ENCODE data around the gene PCP2. TPM values are rescaled to one million over a fixed set of nuclear protein-coding genes. Genes with fewer than 3 reads are reported as not detected.

PCP2 gene
- total and polyA plus RNA-seq, 2 donors (not counting 1 experiment from before 2014, with no cell fraction given) = 6.5 to 9.3 TPM

DNA sequence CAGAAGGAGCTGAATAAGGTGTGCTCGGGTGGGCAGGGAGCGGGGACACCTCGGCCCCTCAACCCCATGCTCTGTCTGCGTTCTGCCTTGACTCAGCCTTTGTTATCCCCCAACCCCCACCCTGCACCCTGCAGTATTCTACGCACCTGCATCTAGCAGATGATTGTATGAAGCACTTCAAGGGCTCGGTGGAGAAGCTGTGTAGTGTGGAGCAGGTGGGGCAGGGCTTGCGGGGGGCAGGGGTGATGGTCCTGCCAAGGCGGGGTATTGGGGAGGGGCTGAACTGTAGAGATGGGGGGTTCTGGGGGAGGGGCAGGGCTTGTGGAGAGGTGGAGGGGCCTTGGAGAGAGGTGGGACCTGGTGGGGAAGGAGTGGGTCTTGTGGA is 9.5 kb upstream of the PCP2 start:
- no peaks in the 10 kb centered on the region for H3K27me3 Mint-ChIP-seq
- H3K27me3 ChIP-seq (replicated peaks in 1 of 4; ENCODE audit: control extremely low read depth in 1 of 4, control insufficient read depth in 3 of 4, insufficient read depth in 4 of 4, low read length in 3 of 4) = no peaks in the 10 kb centered on the region
- H3K27ac ChIP-seq (ENCODE audit: low read length in 2 of 2) = no peak overlapping the region
- no peak overlapping the region for H3K4me3 Mint-ChIP-seq
- H3K9me3 Mint-ChIP-seq (ENCODE audit: insufficient read depth) = no peaks in the 10 kb centered on the region
- H3K9ac ChIP-seq (ENCODE audit: low read length) = no peak overlapping the region
- TF ChIP-seq EZH2 (IDR thresholded peaks at IDR 0.05; ENCODE audit: borderline replicate concordance, insufficient read depth, low read depth, low read length, poor library complexity, severe bottlenecking) (no peak), CTCF (IDR thresholded peaks at IDR 0.05) (no peak)
- H4K20me1 ChIP-seq (ENCODE audit: control insufficient read depth, insufficient read depth, low read length, poor library complexity, severe bottlenecking) = peaks cover 40% of the 10 kb centered on the region
- peaks cover 0 to 7% (median 0%) of the 10 kb centered on the region in 3 donors for H3K9me3 ChIP-seq (ENCODE audit: control extremely low read depth in 1 of 3, control insufficient read depth in 2 of 3, insufficient read depth in 1 of 3, low read length in 2 of 3)
- 98% methylated on average over 6 of the region's 8 CpGs for WGBS (ENCODE audit: insufficient coverage)
- H3K4me1 ChIP-seq (ENCODE audit: control insufficient read depth in 2 of 2, insufficient read depth in 2 of 2, low read length in 2 of 2) = peaks cover under 1 to 1% of the 10 kb centered on the region in 2 donors
- ChIA-PET POLR2A (no interaction called here), CTCF (no interaction called here)
- no peak overlapping the region for H3K4me3 ChIP-seq (ENCODE audit: control extremely low read depth in 1 of 5, extremely low read depth in 1 of 5, insufficient read depth in 1 of 5, low read depth in 2 of 5, low read length in 4 of 5)
- ATAC-seq (ENCODE audit: low read depth) = no peak
- intact Hi-C loops (cut with micrococcal nuclease) = no loop called here
- DNase-seq = no peak
- no peak overlapping the region for H3K27ac Mint-ChIP-seq
- peaks cover 4 to 55% of the 10 kb centered on the region in 2 experiments for H3K36me3 ChIP-seq (replicated peaks in 1 of 2; ENCODE audit: control extremely low read depth in 1 of 2, control insufficient read depth in 1 of 2, extremely low read depth in 1 of 2, insufficient read depth in 2 of 2, low read length in 1 of 2)
- peaks cover 15% of the 10 kb centered on the region for H3K4me1 Mint-ChIP-seq
- no peak overlapping the region for H3K4me2 ChIP-seq (replicated peaks; ENCODE audit: low read depth, low read length, poor library complexity, severe bottlenecking)
- peaks cover 16% of the 10 kb centered on the region for H3K79me2 ChIP-seq (ENCODE audit: control insufficient read depth, insufficient read depth, low read length)
- H2AFZ ChIP-seq (ENCODE audit: insufficient read depth, low read depth, low read length, poor library complexity, severe bottlenecking) = no peak overlapping the region

- intact Hi-C loops (cut with micrococcal nuclease) = no loop called here
- Histone ChIP-seq H3K4me3 (ENCODE audit: control extremely low read depth in 1 of 5, extremely low read depth in 1 of 5, insufficient read depth in 1 of 5, low read depth in 2 of 5, low read length in 4 of 5) (no peak overlapping the region), H2AFZ (ENCODE audit: insufficient read depth, low read depth, low read length, poor library complexity, severe bottlenecking) (no peak overlapping the region), H3K27ac (ENCODE audit: low read length in 2 of 2) (no peak overlapping the region), H3K79me2 (ENCODE audit: control insufficient read depth, insufficient read depth, low read length) (peaks cover 21% of the 10 kb centered on the region), H3K27me3 (replicated peaks in 1 of 4; ENCODE audit: control extremely low read depth in 1 of 4, control insufficient read depth in 3 of 4, insufficient read depth in 4 of 4, low read length in 3 of 4) (no peaks in the 10 kb centered on the region), H3K9me3 (ENCODE audit: control extremely low read depth in 1 of 3, control insufficient read depth in 2 of 3, insufficient read depth in 1 of 3, low read length in 2 of 3) (peaks cover 0 to 7% (median 0%) of the 10 kb centered on the region in 3 donors), H3K9ac (ENCODE audit: low read length) (no peak overlapping the region), H3K36me3 (replicated peaks in 1 of 2; ENCODE audit: control extremely low read depth in 1 of 2, control insufficient read depth in 1 of 2, extremely low read depth in 1 of 2, insufficient read depth in 2 of 2, low read length in 1 of 2) (peaks cover 4 to 53% of the 10 kb centered on the region in 2 experiments), H4K20me1 (ENCODE audit: control insufficient read depth, insufficient read depth, low read length, poor library complexity, severe bottlenecking) (peaks cover 40% of the 10 kb centered on the region), H3K4me1 (ENCODE audit: control insufficient read depth in 2 of 2, insufficient read depth in 2 of 2, low read length in 2 of 2) (peaks cover 6 to 7% of the 10 kb centered on the region in 2 donors), H3K4me2 (replicated peaks; ENCODE audit: low read depth, low read length, poor library complexity, severe bottlenecking) (no peak overlapping the region)
- no peak for TF ChIP-seq CTCF (IDR thresholded peaks at IDR 0.05)
- TF ChIP-seq EZH2 (IDR thresholded peaks at IDR 0.05; ENCODE audit: borderline replicate concordance, insufficient read depth, low read depth, low read length, poor library complexity, severe bottlenecking) = no peak
- Mint-ChIP-seq H3K4me1 (peaks cover 18% of the 10 kb centered on the region), H3K9me3 (ENCODE audit: insufficient read depth) (no peaks in the 10 kb centered on the region), H3K27ac (no peak overlapping the region), H3K27me3 (no peaks in the 10 kb centered on the region), H3K4me3 (no peak overlapping the region)
- ATAC-seq (ENCODE audit: low read depth) (no peak), DNase-seq (no peak)
- WGBS (ENCODE audit: insufficient coverage) = 98% methylated on average over 25 of the region's 27 CpGs
- ChIA-PET CTCF (no interaction called here), POLR2A (interaction anchor here (0.5 to 1.3 kb wide), 2 partner anchors 13 to 716 kb away, joined by 3 to 7 read pairs; partner anchors contain the start of genes PET100 and XAB2)
These were observed 8.9 kb upstream of the PCP2 start for GRCh38 chr19:7642295-7643030.
